ENCODE results near the gene ANKRD36C.
"Not testable (repeated sequence)": the region's sequence is repeated elsewhere in the genome, so short reads cannot be mapped to it uniquely, and the experiment has no call there.

GRCh38 chr2:95862121-95862520 lies 129.5 kb downstream of the ANKRD36C start:
- TF ChIP-seq CTCF (optimal IDR thresholded peaks at IDR 0.05 in 1 of 3, IDR thresholded peaks at IDR 0.05 in 1 of 3, conservative IDR thresholded peaks at IDR 0.05 in 1 of 3; ENCODE audit: extremely low read depth in 1 of 3, insufficient read depth in 2 of 3, low read length in 3 of 3); EZH2 (IDR thresholded peaks at IDR 0.05; ENCODE audit: low read length): not testable (repeated sequence)

Measured in keratinocyte (primary cell).